Caco-2 (cell line): ENCODE results near the gene MEIOSIN. TPM values are rescaled to one million over a fixed set of nuclear protein-coding genes. Genes with fewer than 3 reads are reported as not detected.

Source experiments
- BruUV-seq: library from RNA; stranded (reverse); fragments of 400-500 nt; replicated peaks from 2 replicates; lab custom pipeline; 2021; lab: Mats Ljungman, UMichigan
- CTCF ChIA-PET: fragments of 300-600 bp; sonication (Branson Sonifier 250); formaldehyde crosslinking; loops from one replicate; lab custom pipeline; 2022; ENCODE audit warnings: antibody characterized with exemption; lab: Charles Lee
- POLR2A ChIA-PET: fragments of 300-600 bp; sonication (Branson Sonifier 250); formaldehyde crosslinking; loops from one replicate; lab custom pipeline; 2022; ENCODE audit warnings: antibody characterized with exemption; lab: Charles Lee
- DNase-seq, 2 experiments: peaks; one replicate each; pipeline versions ENCODE4 v3.0.0 to v3.0.0-alpha.2; 2020 to 2022
- H3K27me3 ChIP-seq: replicated peaks from 2 replicates; pipeline ENCODE4 v1.6.0; 2011; ENCODE audit warnings: low read length; ENCODE audit not compliant: control insufficient read depth, insufficient read depth
- H3K36me3 ChIP-seq: 2 replicates; pipeline ENCODE4 v1.5.1; 2011; ENCODE audit warnings: low read length; ENCODE audit not compliant: control insufficient read depth, insufficient read depth
- H3K4me1 ChIP-seq: fragments of 250-450 bp; sonication (Bioruptor Pico); 2 replicates; pipeline ENCODE4 v1.5.1; 2020; ENCODE audit warnings: mild to moderate bottlenecking
- H3K4me3 ChIP-seq: 2 replicates; pipeline ENCODE4 v1.5.1; 2011; ENCODE audit warnings: low read depth, mild to moderate bottlenecking, control low read depth, low read length
- H3K9me3 ChIP-seq: fragments of 250-450 bp; sonication (Bioruptor Pico); 2 replicates; pipeline ENCODE4 v1.5.1; 2020; ENCODE audit warnings: mild to moderate bottlenecking, moderate library complexity
- H3K27ac Mint-ChIP-seq: one replicate; pipeline ENCODE4 v1.8.0; 2022; ENCODE audit warnings: mixed read lengths; ENCODE audit not compliant: unreplicated experiment
- H3K27me3 Mint-ChIP-seq: one replicate; pipeline ENCODE4 v1.8.0; 2022; ENCODE audit warnings: mixed read lengths; ENCODE audit not compliant: insufficient read depth, unreplicated experiment
- H3K36me3 Mint-ChIP-seq: one replicate; pipeline ENCODE4 v1.8.0; 2022; ENCODE audit warnings: mild to moderate bottlenecking, mixed read lengths; ENCODE audit not compliant: insufficient read depth, unreplicated experiment
- H3K4me1 Mint-ChIP-seq: one replicate; pipeline ENCODE4 v1.8.0; 2022; ENCODE audit warnings: low read depth, mixed read lengths; ENCODE audit not compliant: unreplicated experiment
- H3K4me3 Mint-ChIP-seq: one replicate; pipeline ENCODE4 v1.8.0; 2022; ENCODE audit warnings: mild to moderate bottlenecking, moderate library complexity, mixed read lengths; ENCODE audit not compliant: unreplicated experiment
- H3K9me3 Mint-ChIP-seq: one replicate; pipeline ENCODE4 v1.8.0; 2022; ENCODE audit warnings: mixed read lengths; ENCODE audit not compliant: unreplicated experiment
- CTCF ChIP-seq, 2 experiments: fragments of 200-600 bp in 1 of 2; IDR thresholded peaks; 1 replicate in 1 of 2; 2 replicates in 1 of 2; pipeline versions ENCODE4 v1.5.1 to v1.8.0; 2011 to 2022; ENCODE audit warnings: antibody characterized with exemption in 1 of 2, control low read depth in 1 of 2, inconsistent platforms in 1 of 2, low read depth in 1 of 2, low read length in 1 of 2, mild to moderate bottlenecking in 1 of 2, moderate library complexity in 1 of 2; ENCODE audit not compliant: insufficient read depth in 1 of 2, severe bottlenecking in 1 of 2, unreplicated experiment in 1 of 2
- intact Hi-C: fragments of 100-400 bp; cut with micrococcal nuclease; formaldehyde crosslinking; loops from one replicate; pipeline ENCODE4 v1.10.0; 2022; ENCODE audit not compliant: unreplicated experiment
- total RNA-seq: library from RNA; stranded (reverse); gene quantifications from 2 replicates; pipeline ENCODE4 v1.2.3, GENCODE V29; 2022

Gene MEIOSIN
- total RNA-seq, 1 experiment from 2014 or later = not detected

- BruUV-seq = TSS peak; percentile 87
- Mint-ChIP-seq H3K27ac (peak within 1 kb of the TSS; percentile 93), H3K27me3 (no peaks in the 10 kb centered on the region), H3K36me3 (peaks cover 57% of the 10 kb centered on the region), H3K9me3 (no peaks in the 10 kb centered on the region), H3K4me3 (peak within 1 kb of the TSS; percentile 83), H3K4me1 (no peaks in the 10 kb centered on the region)
- POLR2A ChIA-PET = interaction anchor here (0.5 to 3.7 kb wide), 20 partner anchors 9 to 1143 kb away, joined by 3 to 56 read pairs (median 4); partner anchors contain the start of genes BLOC1S3, DMPK, DMWD and FBXO46
- Histone ChIP-seq H3K4me3 (peak within 1 kb of the TSS; percentile 95), H3K4me1 (peaks cover 4% of the 10 kb centered on the region; the same call in 1 of the 2 replicates), H3K27me3 (no peaks in the 10 kb centered on the region), H3K9me3 (no peaks in the 10 kb centered on the region), H3K36me3 (peaks cover 10% of the 10 kb centered on the region)
- intact Hi-C loops = loop anchor here (1.0 to 2.0 kb wide), 3 partner anchors 14 to 107 kb away; partner anchors contain the start of gene OPA3
- no peak for TF ChIP-seq CTCF (IDR thresholded peaks at IDR 0.05; ENCODE audit: insufficient read depth in 1 of 2, low read depth in 1 of 2, low read length in 1 of 2, severe bottlenecking in 1 of 2, unreplicated experiment in 1 of 2)
- CTCF ChIA-PET = interaction anchor here (1.0 to 3.9 kb wide), 21 partner anchors 10 to 213 kb away, joined by 3 to 46 read pairs (median 8); partner anchors contain the start of genes FBXO46, GIPR, SIX5 and SYMPK
- peak; percentile 97 to 98 for DNase-seq
These were observed 41.6 kb upstream of the MEIOSIN start, which contains the start of gene SNRPD2 for GRCh38 chr19:45691516-45692186. Gene SNRPD2 (minus strand): TSS chr19:45691953. CDS start chr19:45691888, 65 bp downstream.

GRCh38 chr19:45692187-45693105, 40.8 kb upstream of the MEIOSIN start, which contains the start of gene QPCTL:
Gene QPCTL (plus strand): TSS chr19:45692666. CDS start chr19:45692704, 38 bp downstream.
- DNase-seq = peak; percentile 98 to 99
- intact Hi-C loops = loop anchor here (1.0 to 2.0 kb wide), 4 partner anchors 15 to 108 kb away; partner anchors contain the start of gene OPA3
- no TSS peak for BruUV-seq

More at GRCh38 chr19:45692187-45693105, 40.8 kb upstream of the MEIOSIN start, which contains the start of gene QPCTL:
- Histone ChIP-seq H3K9me3 (no peaks in the 10 kb centered on the region), H3K4me3 (peak within 1 kb of the TSS; percentile 95), H3K36me3 (peaks cover 9% of the 10 kb centered on the region), H3K4me1 (peaks cover 4% of the 10 kb centered on the region; the same call in 1 of the 2 replicates), H3K27me3 (no peaks in the 10 kb centered on the region)
- Mint-ChIP-seq H3K27me3 (no peaks in the 10 kb centered on the region), H3K27ac (peak within 1 kb of the TSS; percentile 93), H3K4me1 (no peaks in the 10 kb centered on the region), H3K9me3 (no peaks in the 10 kb centered on the region), H3K4me3 (peak within 1 kb of the TSS; percentile 83), H3K36me3 (peaks cover 54% of the 10 kb centered on the region)
- ChIA-PET POLR2A (interaction anchor here (0.5 to 3.7 kb wide), 20 partner anchors 10 to 1142 kb away, joined by 3 to 56 read pairs (median 4); partner anchors contain the start of genes BLOC1S3, DMPK, DMWD and FBXO46), CTCF (interaction anchor here (1.0 to 3.9 kb wide), 21 partner anchors 10 to 214 kb away, joined by 3 to 46 read pairs (median 8); partner anchors contain the start of genes FBXO46, GIPR, SIX5 and SYMPK)
- no peak for TF ChIP-seq CTCF (IDR thresholded peaks at IDR 0.05; ENCODE audit: insufficient read depth in 1 of 2, low read depth in 1 of 2, low read length in 1 of 2, severe bottlenecking in 1 of 2, unreplicated experiment in 1 of 2)
